HEK293T (cell line): Measurements from ENCODE around the gene PHYKPL.

Source experiments
- BHLHE40 ChIP-seq: fragments of 450-650 bp; IDR thresholded peaks from 2 replicates; pipeline ENCODE4 v1.6.1; 2016; ENCODE audit warnings: mild to moderate bottlenecking, moderate library complexity, borderline replicate concordance
- FOXA1 ChIP-seq: fragments of 450-650 bp; IDR thresholded peaks from 2 replicates; pipeline ENCODE4 v1.6.1; 2016; ENCODE audit warnings: mild to moderate bottlenecking
- FOXK2 ChIP-seq: fragments of 450-650 bp; IDR thresholded peaks from 2 replicates; pipeline ENCODE4 v1.6.1; 2016; ENCODE audit warnings: mild to moderate bottlenecking
- FOXM1 ChIP-seq: fragments of 450-650 bp; IDR thresholded peaks from 2 replicates; pipeline ENCODE4 v1.6.1; 2017; ENCODE audit warnings: mild to moderate bottlenecking, borderline replicate concordance
- HDGF ChIP-seq: fragments of 450-650 bp; IDR thresholded peaks from 2 replicates; pipeline ENCODE4 v1.6.1; 2017; ENCODE audit warnings: antibody characterized with exemption, borderline replicate concordance
- L3MBTL2 ChIP-seq: fragments of 450-650 bp; conservative IDR thresholded peaks from 2 replicates; pipeline ENCODE4 v1.6.1; 2016; ENCODE audit warnings: mild to moderate bottlenecking
- LEF1 ChIP-seq: fragments of 450-650 bp; IDR thresholded peaks from 2 replicates; pipeline ENCODE4 v1.6.1; 2017; ENCODE audit warnings: mild to moderate bottlenecking, borderline replicate concordance
- NFRKB ChIP-seq: fragments of 450-650 bp; IDR thresholded peaks from 2 replicates; pipeline ENCODE4 v1.6.1; 2016; ENCODE audit warnings: mild to moderate bottlenecking, moderate library complexity
- SP1 ChIP-seq: fragments of 450-650 bp; IDR thresholded peaks from 2 replicates; pipeline ENCODE4 v1.6.1; 2017
- TARDBP ChIP-seq: fragments of 450-650 bp; IDR thresholded peaks from 2 replicates; pipeline ENCODE4 v1.6.1; 2016

DNA sequence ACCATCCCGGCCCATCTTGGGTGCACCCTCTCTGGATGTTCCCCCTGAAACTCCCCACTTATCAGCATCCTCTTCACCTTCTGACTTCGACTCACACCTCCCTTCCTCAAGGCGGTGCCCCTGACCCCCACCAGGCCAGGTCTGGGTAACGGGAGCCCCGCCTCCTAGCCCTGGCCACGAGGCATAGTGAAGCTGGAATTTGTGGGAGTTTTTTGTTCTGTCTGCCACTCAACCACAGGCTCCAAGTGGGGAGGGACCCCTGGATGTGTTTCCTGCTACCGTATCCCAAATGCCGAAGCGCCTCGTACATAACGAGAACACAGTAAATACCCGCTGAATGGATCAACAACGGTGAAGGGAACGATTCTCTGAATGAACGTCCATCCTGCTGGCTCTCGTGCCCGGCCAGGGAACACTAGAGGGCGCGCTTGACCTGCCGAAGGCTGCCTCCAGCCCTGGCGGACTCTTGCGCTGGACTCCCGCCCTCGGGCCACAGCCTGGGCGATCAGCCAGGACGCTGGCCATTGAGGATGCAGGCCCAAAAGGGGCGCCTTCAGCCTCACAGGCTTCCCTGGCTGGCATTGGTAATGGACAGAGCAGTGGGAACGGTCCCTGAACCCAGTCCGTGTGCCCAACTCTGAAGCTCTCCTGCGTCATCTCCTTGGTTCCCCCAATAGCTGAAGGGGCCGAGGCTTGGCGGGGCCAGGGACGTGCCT, 47.3 kb upstream of the PHYKPL start:
- TF ChIP-seq LEF1 (no peak), HDGF (no peak), NFRKB (no peak), FOXA1 (no peak), TARDBP (no peak), FOXK2 (no peak), FOXM1 (no peak), L3MBTL2 (no peak; the same call in 1 of the 2 replicates), SP1 (no peak), BHLHE40 (no peak)
